ENCODE results near the gene PRSS27. TPM values are rescaled to one million over a fixed set of nuclear protein-coding genes. Genes with fewer than 3 reads are reported as not detected.

Gene PRSS27
- total RNA-seq, 1 donor, result 0.86 TPM

- no peak for DNase-seq (ENCODE audit: low read depth)
- H3K4me3 ChIP-seq (ENCODE audit: low read depth, low read length), result no peak overlapping the region
- TF ChIP-seq, protein P1, sequence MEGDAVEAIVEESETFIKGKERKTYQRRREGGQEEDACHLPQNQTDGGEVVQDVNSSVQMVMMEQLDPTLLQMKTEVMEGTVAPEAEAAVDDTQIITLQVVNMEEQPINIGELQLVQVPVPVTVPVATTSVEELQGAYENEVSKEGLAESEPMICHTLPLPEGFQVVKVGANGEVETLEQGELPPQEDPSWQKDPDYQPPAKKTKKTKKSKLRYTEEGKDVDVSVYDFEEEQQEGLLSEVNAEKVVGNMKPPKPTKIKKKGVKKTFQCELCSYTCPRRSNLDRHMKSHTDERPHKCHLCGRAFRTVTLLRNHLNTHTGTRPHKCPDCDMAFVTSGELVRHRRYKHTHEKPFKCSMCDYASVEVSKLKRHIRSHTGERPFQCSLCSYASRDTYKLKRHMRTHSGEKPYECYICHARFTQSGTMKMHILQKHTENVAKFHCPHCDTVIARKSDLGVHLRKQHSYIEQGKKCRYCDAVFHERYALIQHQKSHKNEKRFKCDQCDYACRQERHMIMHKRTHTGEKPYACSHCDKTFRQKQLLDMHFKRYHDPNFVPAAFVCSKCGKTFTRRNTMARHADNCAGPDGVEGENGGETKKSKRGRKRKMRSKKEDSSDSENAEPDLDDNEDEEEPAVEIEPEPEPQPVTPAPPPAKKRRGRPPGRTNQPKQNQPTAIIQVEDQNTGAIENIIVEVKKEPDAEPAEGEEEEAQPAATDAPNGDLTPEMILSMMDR (IDR thresholded peaks at IDR 0.05; ENCODE audit: insufficient read depth, low read depth, low read length), result no peak
These were observed 18.1 kb downstream of the PRSS27 start for GRCh38 chr16:2701713-2702437.

DNA sequence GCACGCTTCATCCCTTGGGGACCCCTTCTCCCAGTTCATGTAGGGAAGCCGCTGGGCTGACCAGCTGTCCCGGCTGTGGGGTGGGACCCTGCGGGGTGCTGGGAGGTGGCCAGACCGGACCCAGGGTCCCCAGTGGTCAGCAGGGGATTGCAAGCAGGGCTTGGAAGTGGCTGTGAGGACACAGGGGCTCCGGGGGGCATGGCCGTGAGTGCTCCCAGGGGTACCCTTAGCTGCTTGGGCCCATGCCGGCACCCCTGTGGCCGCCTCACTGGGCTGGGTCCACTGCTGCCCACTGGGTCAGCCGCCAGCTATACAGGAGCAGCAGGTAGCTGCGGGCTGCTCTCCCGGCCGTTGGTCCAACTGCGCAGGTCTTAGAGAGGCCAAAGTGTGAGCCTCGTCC lies 18.8 kb downstream of the PRSS27 start:
- TF ChIP-seq, protein P1 (IDR thresholded peaks at IDR 0.05; ENCODE audit: insufficient read depth, low read depth, low read length), result no peak
- no peak for DNase-seq (ENCODE audit: low read depth)
- no peak overlapping the region for H3K4me3 ChIP-seq (ENCODE audit: low read depth, low read length)

GRCh38 chr16:2700786-2701185 lies 19.2 kb downstream of the PRSS27 start:
- TF ChIP-seq, protein P1 (IDR thresholded peaks at IDR 0.05; ENCODE audit: insufficient read depth, low read depth, low read length), result no peak
- DNase-seq (ENCODE audit: low read depth), result no peak
- no peak overlapping the region for H3K4me3 ChIP-seq (ENCODE audit: low read depth, low read length)

DNA sequence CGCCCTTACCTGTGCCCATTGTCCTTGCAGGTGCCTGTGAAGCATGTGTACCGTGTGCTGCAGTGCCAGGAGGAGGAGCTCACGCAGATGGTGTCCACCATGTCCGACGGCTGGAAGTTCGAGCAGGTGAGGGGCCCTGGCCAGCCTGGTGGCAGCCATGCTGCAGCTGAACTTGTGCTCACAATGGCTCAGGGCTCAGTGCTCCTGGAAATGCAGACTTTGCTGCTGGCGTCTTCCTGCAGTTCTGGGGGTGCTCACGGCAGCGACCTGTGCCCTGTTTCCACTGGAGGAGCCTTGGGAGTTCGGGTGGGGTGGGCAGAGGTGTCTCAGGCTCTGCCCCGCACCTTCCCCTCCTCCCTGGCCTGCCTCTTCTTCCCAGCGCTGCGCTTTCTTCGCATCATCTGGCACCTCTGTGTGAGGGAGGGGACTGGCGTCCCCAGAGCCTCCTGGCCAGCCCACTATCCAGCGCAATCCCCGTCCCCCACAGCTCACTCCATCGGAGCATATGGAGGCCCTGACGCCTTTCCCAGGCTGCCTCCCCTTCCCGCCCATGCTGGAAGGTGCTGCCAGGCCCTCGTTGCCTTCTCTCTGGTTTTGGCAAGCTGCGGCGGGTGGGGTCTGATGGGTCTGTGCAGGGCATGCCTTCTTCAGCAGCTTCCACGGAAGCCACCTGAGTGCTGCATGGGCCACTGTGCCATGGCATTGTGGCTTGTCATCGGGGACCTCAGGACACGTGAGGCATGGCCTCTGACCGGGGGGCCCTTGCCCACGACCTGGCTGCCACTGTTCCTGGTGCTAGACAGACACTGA lies 20.0 kb downstream of the PRSS27 start:
- H3K4me3 ChIP-seq (ENCODE audit: low read depth, low read length), result no peak overlapping the region
- TF ChIP-seq, protein P1 (IDR thresholded peaks at IDR 0.05; ENCODE audit: insufficient read depth, low read depth, low read length), result no peak
- DNase-seq (ENCODE audit: low read depth), result no peak

DNA sequence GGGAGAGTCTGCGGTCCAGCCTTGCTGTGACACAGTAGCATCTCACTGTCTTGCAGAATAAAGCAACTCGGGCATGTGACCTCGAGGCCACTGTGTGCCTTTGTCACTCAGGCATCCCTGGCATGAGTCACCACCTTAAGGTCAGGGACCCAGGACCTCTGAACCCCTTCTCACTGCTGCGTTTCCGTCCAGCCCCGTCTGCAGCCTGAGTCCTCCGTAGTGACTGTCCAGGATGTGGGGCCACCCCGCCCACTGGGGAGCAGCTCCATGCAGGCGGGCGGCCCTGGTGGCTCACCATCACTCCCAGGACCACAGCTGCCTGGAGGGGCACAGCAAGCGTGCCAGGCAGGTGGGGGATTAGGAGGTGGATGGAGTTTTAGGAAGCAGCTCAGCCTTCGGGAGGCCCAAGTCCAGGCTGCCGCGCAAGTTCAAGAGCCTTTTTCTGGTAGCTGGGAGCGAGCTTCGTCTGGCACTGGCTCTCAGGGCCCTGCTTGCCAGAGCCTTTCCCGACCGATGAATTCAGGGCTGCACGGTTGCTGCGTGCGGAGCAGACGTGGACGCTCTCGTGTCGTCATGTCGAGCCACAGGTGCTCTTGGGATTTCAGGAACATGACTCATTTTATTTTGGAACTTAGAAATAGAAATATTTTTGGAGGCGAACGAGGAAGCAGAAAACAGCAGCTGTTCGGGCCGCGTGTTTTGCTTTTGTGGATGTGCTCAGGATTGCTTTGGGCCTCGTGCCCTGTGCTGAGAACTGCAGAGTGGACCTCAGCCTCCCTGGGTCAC lies 20.9 kb downstream of the PRSS27 start:
- TF ChIP-seq, protein P1 (IDR thresholded peaks at IDR 0.05; ENCODE audit: insufficient read depth, low read depth, low read length), result no peak
- H3K4me3 ChIP-seq (ENCODE audit: low read depth, low read length), result no peak overlapping the region
- DNase-seq (ENCODE audit: low read depth), result no peak

DNA sequence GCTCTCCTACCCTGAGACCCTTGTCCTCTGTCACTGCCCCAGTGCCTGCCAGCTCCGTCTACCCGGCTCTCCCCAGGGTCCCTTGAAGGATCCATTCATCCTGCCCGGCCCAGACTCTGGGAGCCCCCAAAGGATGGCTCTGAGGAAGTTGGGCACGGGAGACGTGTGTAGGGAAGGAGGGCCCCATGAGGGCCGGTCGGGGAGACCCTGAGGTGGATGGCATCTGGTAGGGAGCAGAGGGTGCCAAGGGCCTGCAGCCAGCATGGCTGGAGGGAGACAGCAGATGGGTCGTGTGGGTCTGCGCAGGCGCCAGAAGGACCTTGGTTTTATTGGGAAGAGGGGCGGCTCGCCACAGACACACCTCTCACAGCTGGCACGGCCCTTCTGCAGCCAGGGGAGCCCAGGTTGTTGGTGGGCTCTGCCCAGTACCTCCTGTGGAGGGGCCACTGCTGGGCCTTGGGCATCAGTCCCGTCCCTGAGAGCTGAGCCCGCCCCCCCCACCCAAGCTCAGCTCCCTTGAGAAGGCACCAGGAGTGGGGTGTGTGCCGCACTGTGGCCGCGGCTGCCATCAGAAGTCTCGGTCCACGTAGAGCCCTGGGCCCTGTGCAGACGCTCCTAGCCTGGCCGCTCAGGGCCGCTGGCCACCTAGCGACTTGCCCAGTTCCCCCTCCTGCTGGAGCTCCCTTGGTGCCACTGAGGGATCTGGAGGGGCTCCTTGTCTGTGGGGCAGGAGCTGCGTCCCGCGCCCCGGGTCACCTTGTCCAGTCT lies 21.7 kb downstream of the PRSS27 start:
- no peak overlapping the region for H3K4me3 ChIP-seq (ENCODE audit: low read depth, low read length)
- DNase-seq (ENCODE audit: low read depth), result no peak
- TF ChIP-seq, protein P1 (IDR thresholded peaks at IDR 0.05; ENCODE audit: insufficient read depth, low read depth, low read length), result no peak

Measured in fibroblast of villous mesenchyme (primary cell).